ENCODE data around the gene SHCBP1L.
"Not testable (repeated sequence)": the region's sequence is repeated elsewhere in the genome, so short reads cannot be mapped to it uniquely, and the experiment has no call there.

SHCBP1L gene

GRCh38 chr1:182953826-182954225, 860 bp upstream of the SHCBP1L start:
- no peak for TF ChIP-seq MYC (IDR thresholded peaks at IDR 0.05; ENCODE audit: low read depth, low read length)
- DNase-seq (ENCODE audit: low read depth): no peak

GRCh38 chr1:182943336-182943735, 9.6 kb downstream of the SHCBP1L start:
- H3K4me3 ChIP-seq (ENCODE audit: low read depth, low read length); DNase-seq (ENCODE audit: low read depth): not testable (repeated sequence)

More at GRCh38 chr1:182953826-182954225, 860 bp upstream of the SHCBP1L start:
- H3K4me3 ChIP-seq (ENCODE audit: low read depth, low read length): no peak overlapping the region

- not testable (repeated sequence) for H3K4me3 ChIP-seq (ENCODE audit: low read depth, low read length); DNase-seq (ENCODE audit: low read depth)
Measured at GRCh38 chr1:182942145-182942544, 10.8 kb downstream of the SHCBP1L start.

DNA sequence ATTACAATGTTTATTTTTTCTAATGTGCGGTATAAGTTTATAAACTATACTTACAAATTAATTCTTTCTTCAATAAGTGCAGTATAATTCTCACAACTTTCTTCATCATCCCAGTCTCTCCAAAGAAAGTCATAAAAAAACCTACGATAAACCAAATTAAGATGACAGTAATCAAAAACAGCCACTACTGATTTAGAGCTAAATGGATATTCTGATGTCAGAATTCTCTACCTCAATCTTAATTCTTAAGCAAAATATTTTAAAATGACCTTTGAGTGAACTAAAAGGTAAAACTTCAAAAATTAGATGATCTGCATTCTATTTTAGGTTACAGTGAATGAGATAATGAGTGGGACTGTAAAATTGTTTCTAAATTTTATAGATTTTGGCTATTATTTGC, 13.6 kb downstream of the SHCBP1L start:
- no peak overlapping the region for H3K4me3 ChIP-seq (ENCODE audit: low read depth, low read length)
- TF ChIP-seq, protein P1, sequence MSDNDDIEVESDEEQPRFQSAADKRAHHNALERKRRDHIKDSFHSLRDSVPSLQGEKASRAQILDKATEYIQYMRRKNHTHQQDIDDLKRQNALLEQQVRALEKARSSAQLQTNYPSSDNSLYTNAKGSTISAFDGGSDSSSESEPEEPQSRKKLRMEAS (IDR thresholded peaks at IDR 0.05; ENCODE audit: low read depth, low read length): no peak
- TF ChIP-seq MYC (IDR thresholded peaks at IDR 0.05; ENCODE audit: low read depth, low read length) (no peak), CTCF (IDR thresholded peaks at IDR 0.05; ENCODE audit: low read depth, low read length) (no peak), POLR2A (IDR thresholded peaks at IDR 0.05; ENCODE audit: extremely low read depth, insufficient read length) (no peak)
- no peak for DNase-seq (ENCODE audit: low read depth)

GRCh38 chr1:182935716-182936115, 17.2 kb downstream of the SHCBP1L start:
- TF ChIP-seq MYC (IDR thresholded peaks at IDR 0.05; ENCODE audit: low read depth, low read length) (no peak), POLR2A (IDR thresholded peaks at IDR 0.05; ENCODE audit: extremely low read depth, insufficient read length) (no peak), CTCF (IDR thresholded peaks at IDR 0.05; ENCODE audit: low read depth, low read length) (no peak)
- TF ChIP-seq, protein P1 (IDR thresholded peaks at IDR 0.05; ENCODE audit: low read depth, low read length): no peak

GRCh38 chr1:182930985-182931384, 22.0 kb downstream of the SHCBP1L start:
- DNase-seq (ENCODE audit: low read depth): no peak
- H3K4me3 ChIP-seq (ENCODE audit: low read depth, low read length): no peak overlapping the region
- TF ChIP-seq, protein P1 (IDR thresholded peaks at IDR 0.05; ENCODE audit: low read depth, low read length): no peak
- no peak for TF ChIP-seq MYC (IDR thresholded peaks at IDR 0.05; ENCODE audit: low read depth, low read length)
- TF ChIP-seq CTCF (IDR thresholded peaks at IDR 0.05; ENCODE audit: low read depth, low read length): no peak
- no peak for TF ChIP-seq POLR2A (IDR thresholded peaks at IDR 0.05; ENCODE audit: extremely low read depth, insufficient read length)

More at GRCh38 chr1:182935716-182936115, 17.2 kb downstream of the SHCBP1L start:
- no peak overlapping the region for H3K4me3 ChIP-seq (ENCODE audit: low read depth, low read length)
- no peak for DNase-seq (ENCODE audit: low read depth)

DNA sequence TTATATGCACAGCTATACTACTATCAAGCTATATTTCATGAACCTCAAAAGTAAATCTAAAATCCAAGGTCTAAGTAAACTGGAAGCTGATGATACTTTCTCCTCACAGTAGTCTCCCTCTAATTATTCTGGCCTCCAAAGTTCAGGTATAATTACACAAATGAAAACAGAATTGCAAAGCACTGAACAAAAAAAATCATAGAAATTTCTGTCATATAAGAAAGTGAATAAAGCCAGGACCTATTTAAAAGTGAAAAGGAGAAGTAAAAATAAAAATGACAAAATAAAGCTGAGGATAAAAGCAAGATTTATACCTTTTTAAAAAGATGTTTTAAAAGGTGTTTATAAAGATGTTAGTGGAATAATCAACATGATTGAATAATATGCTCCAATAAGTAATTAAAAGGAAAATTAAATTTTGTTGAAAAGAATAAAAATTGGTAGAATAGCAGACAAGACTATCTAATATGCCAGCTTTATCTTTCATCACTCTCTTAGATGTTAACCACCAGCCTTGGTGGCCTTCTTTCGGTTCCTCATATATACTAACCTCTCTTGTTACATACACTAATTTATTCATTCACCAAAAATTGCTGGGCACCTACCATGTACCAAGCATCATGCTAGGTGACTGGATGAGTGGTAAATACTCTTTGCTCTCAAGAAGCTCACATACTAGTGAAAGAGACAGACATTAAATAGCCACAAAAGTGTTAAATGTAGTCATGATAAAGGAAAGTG, 25.1 kb downstream of the SHCBP1L start:
- H3K4me3 ChIP-seq (ENCODE audit: low read depth, low read length): no peak overlapping the region
- no peak for TF ChIP-seq CTCF (IDR thresholded peaks at IDR 0.05; ENCODE audit: low read depth, low read length)
- TF ChIP-seq, protein P1 (IDR thresholded peaks at IDR 0.05; ENCODE audit: low read depth, low read length): no peak
- TF ChIP-seq MYC (IDR thresholded peaks at IDR 0.05; ENCODE audit: low read depth, low read length): no peak
- no peak for TF ChIP-seq POLR2A (IDR thresholded peaks at IDR 0.05; ENCODE audit: extremely low read depth, insufficient read length)
- DNase-seq (ENCODE audit: low read depth): peak; percentile 9

Measured in NB4 (cell line).